H1 (cell line): ENCODE data around the gene ITGA4. TPM values are rescaled to one million over a fixed set of nuclear protein-coding genes. Genes with fewer than 3 reads are reported as not detected.

ENCODE experiments used
- CTCF ChIA-PET: fragments of 300-600 bp; sonication (Branson Sonifier 250); formaldehyde crosslinking; loops from one replicate; lab custom pipeline; 2021; ENCODE audit not compliant: partially characterized antibody; lab: Charles Lee
- POLR2A ChIA-PET: fragments of 300-600 bp; sonication (Branson Sonifier 250); formaldehyde crosslinking; loops from one replicate; lab custom pipeline; 2021; ENCODE audit warnings: inconsistent platforms; ENCODE audit not compliant: partially characterized antibody; lab: Charles Lee
- DNase-seq, 2 experiments: peaks; one replicate each; pipeline versions ENCODE4 v3.0.0 to v3.0.0-alpha.2; 2010 to 2022; ENCODE audit warnings: low spot score in 2 of 2, low read depth in 1 of 2, mixed read lengths in 1 of 2
- FAIRE-seq: peaks from 2 replicates; lab custom pipeline; 2011; peaks lifted over from hg19 to GRCh38; lab: Jason Lieb, UNC
- H2AFZ ChIP-seq: 2 replicates; pipeline ENCODE4 v1.8.1; 2012; ENCODE audit warnings: low read length, inconsistent platforms
- H2AK5ac ChIP-seq: 2 replicates; pipeline ENCODE4 v1.6.1; 2013; ENCODE audit warnings: low read depth, low read length
- H2BK120ac ChIP-seq: replicated peaks from 2 replicates; pipeline ENCODE3; 2013; ENCODE audit warnings: low read depth, low read length, inconsistent platforms
- H2BK12ac ChIP-seq: 2 replicates; pipeline ENCODE4 v1.6.1; 2013; ENCODE audit warnings: low read depth, low read length
- H2BK15ac ChIP-seq: 2 replicates; pipeline ENCODE4 v1.6.1; 2013; ENCODE audit warnings: low read length
- H2BK20ac ChIP-seq: 2 replicates; pipeline ENCODE4 v1.6.1; 2013; ENCODE audit warnings: low read length
- H2BK5ac ChIP-seq: 2 replicates; pipeline ENCODE4 v1.6.1; 2013; ENCODE audit warnings: low read depth, low read length
- H3K14ac ChIP-seq: 2 replicates; pipeline ENCODE4 v1.6.1; 2013; ENCODE audit warnings: inconsistent platforms; ENCODE audit not compliant: insufficient read length
- H3K18ac ChIP-seq: 2 replicates; pipeline ENCODE4 v1.6.1; 2013; ENCODE audit warnings: low read length; ENCODE audit errors: extremely low read depth
- H3K23ac ChIP-seq: 2 replicates; pipeline ENCODE4 v1.6.1; 2013; ENCODE audit warnings: inconsistent platforms; ENCODE audit not compliant: insufficient read length
- H3K23me2 ChIP-seq: 2 replicates; pipeline ENCODE4 v1.6.1; 2013; ENCODE audit warnings: low read depth, low read length
- H3K27ac ChIP-seq: 2 replicates; pipeline ENCODE4 v1.6.1; 2011; ENCODE audit warnings: low read depth, low read length, inconsistent platforms
- H3K27me3 ChIP-seq, 4 experiments: replicated peaks in 1 of 4; 1 replicate in 1 of 4; 2 replicates in 3 of 4; pipeline versions ENCODE4 v1.6.1 to v1.8.1; 2011 to 2013; ENCODE audit warnings: low read length in 3 of 4, mild to moderate bottlenecking in 3 of 4, inconsistent platforms in 2 of 4, mixed read lengths in 2 of 4, moderate library complexity in 1 of 4; ENCODE audit not compliant: control insufficient read depth in 3 of 4, insufficient read depth in 3 of 4; ENCODE audit errors: extremely low read depth in 1 of 4
- H3K36me3 ChIP-seq, 4 experiments: 2 replicates each; pipeline versions ENCODE4 v1.6.1 to v1.8.1; 2011 to 2013; ENCODE audit warnings: mild to moderate bottlenecking in 4 of 4, low read length in 3 of 4, moderate library complexity in 2 of 4, control low read depth in 1 of 4, inconsistent platforms in 1 of 4; ENCODE audit not compliant: insufficient read depth in 4 of 4, control insufficient read depth in 2 of 4
- H3K4ac ChIP-seq: replicated peaks from 2 replicates; pipeline ENCODE3; 2013; ENCODE audit warnings: low read length, low read depth, mixed read lengths, inconsistent platforms; ENCODE audit not compliant: insufficient read length
- H3K4me1 ChIP-seq, 4 experiments: replicated peaks in 1 of 4; 1 replicate in 1 of 4; 2 replicates in 3 of 4; pipeline versions ENCODE4 v1.6.1 to v1.8.1; 2011 to 2013; ENCODE audit warnings: low read length in 3 of 4, inconsistent platforms in 2 of 4, mixed read lengths in 1 of 4; ENCODE audit not compliant: insufficient read depth in 4 of 4, control insufficient read depth in 3 of 4
- H3K4me2 ChIP-seq, 2 experiments: 2 replicates each; pipeline versions ENCODE4 v1.6.1 to v1.8.1; 2011 to 2013; ENCODE audit warnings: low read depth in 2 of 2, low read length in 2 of 2, control low read depth in 1 of 2, inconsistent platforms in 1 of 2, mild to moderate bottlenecking in 1 of 2; ENCODE audit not compliant: insufficient read depth in 1 of 2
- H3K4me3 ChIP-seq, 4 experiments: fragments of 200-600, 300-600 bp in 1 of 4; sonication (generic), shearing (Covaris generic), sonication (Bioruptor Twin) in 1 of 4; 2 replicates each; pipeline versions ENCODE4 v1.5.1 to v1.8.1; 2011 to 2016; ENCODE audit warnings: low read length in 4 of 4, low read depth in 3 of 4, control low read depth in 2 of 4, inconsistent platforms in 2 of 4, mild to moderate bottlenecking in 2 of 4, mixed read lengths in 1 of 4, moderate library complexity in 1 of 4; ENCODE audit not compliant: insufficient read depth in 2 of 4; ENCODE audit errors: extremely low read depth in 1 of 4
- H3K56ac ChIP-seq: replicated peaks from 2 replicates; pipeline ENCODE3; 2013; ENCODE audit warnings: low read depth, mild to moderate bottlenecking, mixed read lengths, low read length, inconsistent platforms; ENCODE audit not compliant: insufficient read length
- H3K79me1 ChIP-seq: 2 replicates; pipeline ENCODE4 v1.6.1; 2013; ENCODE audit warnings: low read depth, low read length, control low read depth
- H3K79me2 ChIP-seq, 2 experiments: 2 replicates each; pipeline versions ENCODE4 v1.6.1 to v1.8.1; 2012 to 2013; ENCODE audit warnings: low read length in 2 of 2, mild to moderate bottlenecking in 2 of 2, inconsistent platforms in 1 of 2; ENCODE audit not compliant: insufficient read depth in 2 of 2, control insufficient read depth in 1 of 2
- H3K9ac ChIP-seq, 4 experiments: replicated peaks in 1 of 4; 1 replicate in 1 of 4; 2 replicates in 3 of 4; pipeline versions ENCODE4 v1.6.1 to v1.8.1; 2011 to 2013; ENCODE audit warnings: low read depth in 3 of 4, low read length in 3 of 4, control low read depth in 2 of 4, mild to moderate bottlenecking in 2 of 4, moderate library complexity in 2 of 4, inconsistent platforms in 1 of 4; ENCODE audit errors: extremely low read depth in 1 of 4
- H3K9me3 ChIP-seq, 2 experiments: 2 replicates each; pipeline versions ENCODE4 v1.6.1 to v1.8.1; 2012 to 2013; ENCODE audit warnings: mild to moderate bottlenecking in 2 of 2, moderate library complexity in 2 of 2, control low read depth in 1 of 2, inconsistent platforms in 1 of 2, low read depth in 1 of 2, low read length in 1 of 2, mixed read lengths in 1 of 2; ENCODE audit not compliant: insufficient read depth in 2 of 2
- H4K20me1 ChIP-seq, 2 experiments: replicated peaks in 1 of 2; 2 replicates each; pipeline versions ENCODE3 to v1.8.1; 2011 to 2013; ENCODE audit warnings: inconsistent platforms in 2 of 2, low read length in 2 of 2, mild to moderate bottlenecking in 1 of 2; ENCODE audit not compliant: insufficient read depth in 2 of 2, control insufficient read depth in 1 of 2
- H4K5ac ChIP-seq: 2 replicates; pipeline ENCODE4 v1.6.1; 2013; ENCODE audit warnings: low read length, low read depth, mixed read lengths, inconsistent platforms; ENCODE audit not compliant: insufficient read length
- H4K8ac ChIP-seq: 2 replicates; pipeline ENCODE4 v1.8.0; 2013; ENCODE audit warnings: mild to moderate bottlenecking, moderate library complexity, low read length, inconsistent platforms; ENCODE audit not compliant: insufficient read depth; ENCODE audit errors: extremely low read depth
- H4K91ac ChIP-seq: replicated peaks from 2 replicates; pipeline ENCODE3; 2013; ENCODE audit warnings: low read length, mixed read lengths, inconsistent platforms; ENCODE audit not compliant: insufficient read length
- FOSL1 ChIP-seq: IDR thresholded peaks from 2 replicates; pipeline ENCODE4 v1.6.1; 2011; ENCODE audit warnings: mild to moderate bottlenecking, low read depth, low read length, moderate library complexity; ENCODE audit not compliant: insufficient read depth
- PHF8 ChIP-seq: fragments of 200-600 bp; sonication (generic); conservative IDR thresholded peaks from 2 replicates; pipeline ENCODE4 v1.7.1; 2012; ENCODE audit warnings: low read depth, mild to moderate bottlenecking, inconsistent platforms, low read length, moderate library complexity
- TEAD4 ChIP-seq: IDR thresholded peaks from 2 replicates; pipeline ENCODE4 v1.6.1; 2012; ENCODE audit warnings: low read depth, low read length, inconsistent platforms, mixed read lengths
- WGBS, 2 experiments: shearing (Covaris generic) in 1 of 2; methylation state at CpG; one replicate each; pipeline versions ENCODE4 v1.1.6 to v1.1.7; 2013 to 2015; ENCODE audit warnings: low lambda C conversion rate in 2 of 2, mixed read lengths in 2 of 2, inconsistent platforms in 1 of 2, low coverage in 1 of 2, missing lambda C conversion rate in 1 of 2; ENCODE audit not compliant: insufficient replicate concordance in 2 of 2, insufficient coverage in 1 of 2, insufficient read length in 1 of 2; ENCODE audit errors: extremely low coverage in 1 of 2, missing lambda C conversion rate in 1 of 2; 5-methylcytosine and 5-hydroxymethylcytosine counted together
- polyA plus RNA-seq, 7 experiments: library from polyadenylated mRNA; depleted of rRNA in 3 of 7; stranded (reverse) in 5 of 7; unstranded in 2 of 7; fragments of >200 nt in 5 of 7; fragments of 200-250 nt in 2 of 7; gene quantifications; 1 replicate in 5 of 7; 2 replicates in 1 of 7; 4 replicates in 1 of 7; pipeline versions ENCODE4 v1.2.1 to v1.2.3, GENCODE V29; 2011 to 2013; ENCODE audit warnings: missing spikeins in 2 of 7, mixed read lengths in 2 of 7
- total RNA-seq: library from RNA; stranded (reverse); fragmentation: NEBNext Ultra II Directional; extraction: Animal tissue kit (Norgen Biotek cat#: 25700); gene quantifications from 2 replicates; pipeline ENCODE4 v1.2.1, GENCODE V29; 2021

ITGA4 gene
- total and polyA plus RNA-seq, 2 of the 8 experiments (the other 6 are each of a cell fraction or from before 2014, with no cell fraction given): 0.60 to 2.1 TPM

DNA sequence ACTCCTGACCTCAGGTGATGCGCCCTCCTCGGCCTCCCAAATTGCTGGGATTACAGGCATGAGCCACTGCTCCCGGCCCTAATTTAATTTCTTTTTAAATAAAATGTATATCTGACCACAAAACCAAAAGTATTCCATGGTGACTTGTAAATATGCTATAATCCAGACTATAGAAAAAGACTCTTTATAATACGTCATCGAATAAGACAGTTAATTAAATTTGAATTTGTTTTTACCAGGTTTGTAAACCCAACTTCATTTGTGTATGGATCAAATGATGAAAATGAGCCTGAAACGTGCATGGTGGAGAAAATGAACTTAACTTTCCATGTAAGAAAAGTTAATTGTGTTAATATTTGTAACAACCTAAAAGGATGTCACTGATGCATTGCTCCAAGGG, 69.9 kb downstream of the ITGA4 start:
- POLR2A ChIA-PET: no interaction called here
- CTCF ChIA-PET: no interaction called here

More for the DNA sequence above, 69.9 kb downstream of the ITGA4 start:
- Histone ChIP-seq H4K8ac (no peak overlapping the region), H4K5ac (no peak overlapping the region), H3K23me2 (no peaks in the 10 kb centered on the region), H3K4me2 (no peak overlapping the region), H3K79me1 (no peaks in the 10 kb centered on the region), H2BK20ac (no peak overlapping the region), H4K20me1 (no peaks in the 10 kb centered on the region), H3K14ac (no peak overlapping the region), H3K4me1 (no peaks in the 10 kb centered on the region), H2AFZ (no peak overlapping the region), H2BK12ac (no peak overlapping the region), H4K91ac (no peak overlapping the region), H3K18ac (no peak overlapping the region), H3K9ac (no peak overlapping the region), H3K4ac (no peak overlapping the region), H2BK15ac (no peak overlapping the region), H3K4me3 (no peak overlapping the region), H3K79me2 (no peaks in the 10 kb centered on the region), H3K56ac (no peak overlapping the region), H2BK5ac (no peak overlapping the region), H3K9me3 (no peaks in the 10 kb centered on the region), H3K27me3 (no peaks in the 10 kb centered on the region), H3K27ac (no peak overlapping the region), H2BK120ac (no peak overlapping the region), H3K36me3 (no peaks in the 10 kb centered on the region), H2AK5ac (no peak overlapping the region), H3K23ac (no peak overlapping the region)
- DNase-seq (no peak), FAIRE-seq (no peak)
- TF ChIP-seq TEAD4 (no peak), FOSL1 (no peak), PHF8 (no peak)
- 96% methylated on average over 6 of the region's 6 CpGs; no CpG with 5 or more reads in 1 of the 2 experiments for WGBS, 2 experiments
